ENCODE measurements around the gene AKR1B15. TPM values are rescaled to one million over a fixed set of nuclear protein-coding genes. Genes with fewer than 3 reads are reported as not detected.

AKR1B15 gene
- total RNA-seq, 1 experiment from 2014 or later = not detected

DNA sequence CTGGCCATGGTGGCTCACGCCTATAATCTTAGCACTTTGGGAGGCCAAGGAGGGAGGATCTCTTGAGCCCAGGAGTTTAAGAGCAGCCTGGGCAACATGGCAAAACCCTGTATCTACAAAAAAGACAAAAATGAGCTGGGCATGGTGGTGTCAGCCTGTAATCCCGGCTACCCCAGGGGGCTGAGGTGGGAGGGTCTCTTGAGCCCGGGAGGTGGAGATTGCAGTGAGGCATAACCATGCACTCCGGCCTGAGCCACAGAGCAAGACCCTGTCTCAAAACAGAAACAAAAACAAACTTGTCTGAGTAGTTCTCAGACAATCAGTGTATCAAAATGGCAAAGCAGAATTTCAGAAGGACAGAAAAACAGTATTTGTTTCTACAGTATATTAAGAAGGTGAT, 52.5 kb downstream of the AKR1B15 start:
- no TSS peak for BruUV-seq (replicated peaks)
- no peak overlapping the region for H3K27ac ChIP-seq (ENCODE audit: low read depth, low read length, poor library complexity, severe bottlenecking)
- H3K4me1 ChIP-seq (ENCODE audit: insufficient read depth, low read length, poor library complexity, severe bottlenecking) = peaks cover 13% of the 10 kb centered on the region
- no peaks in the 10 kb centered on the region for H3K27me3 ChIP-seq (replicated peaks; ENCODE audit: insufficient read depth, low read depth, low read length, poor library complexity)
- ChIA-PET CTCF (no interaction called here), POLR2A (ENCODE audit: low non-redundant PET) (no interaction called here)
- no peak for TF ChIP-seq EZH2 (IDR thresholded peaks at IDR 0.05; ENCODE audit: borderline replicate concordance, low read depth, low read length, poor library complexity, severe bottlenecking)
- TF ChIP-seq, protein P1, sequence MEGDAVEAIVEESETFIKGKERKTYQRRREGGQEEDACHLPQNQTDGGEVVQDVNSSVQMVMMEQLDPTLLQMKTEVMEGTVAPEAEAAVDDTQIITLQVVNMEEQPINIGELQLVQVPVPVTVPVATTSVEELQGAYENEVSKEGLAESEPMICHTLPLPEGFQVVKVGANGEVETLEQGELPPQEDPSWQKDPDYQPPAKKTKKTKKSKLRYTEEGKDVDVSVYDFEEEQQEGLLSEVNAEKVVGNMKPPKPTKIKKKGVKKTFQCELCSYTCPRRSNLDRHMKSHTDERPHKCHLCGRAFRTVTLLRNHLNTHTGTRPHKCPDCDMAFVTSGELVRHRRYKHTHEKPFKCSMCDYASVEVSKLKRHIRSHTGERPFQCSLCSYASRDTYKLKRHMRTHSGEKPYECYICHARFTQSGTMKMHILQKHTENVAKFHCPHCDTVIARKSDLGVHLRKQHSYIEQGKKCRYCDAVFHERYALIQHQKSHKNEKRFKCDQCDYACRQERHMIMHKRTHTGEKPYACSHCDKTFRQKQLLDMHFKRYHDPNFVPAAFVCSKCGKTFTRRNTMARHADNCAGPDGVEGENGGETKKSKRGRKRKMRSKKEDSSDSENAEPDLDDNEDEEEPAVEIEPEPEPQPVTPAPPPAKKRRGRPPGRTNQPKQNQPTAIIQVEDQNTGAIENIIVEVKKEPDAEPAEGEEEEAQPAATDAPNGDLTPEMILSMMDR (conservative IDR thresholded peaks at IDR 0.05; ENCODE audit: low read depth, low read length) = no peak
- H3K4me3 ChIP-seq (ENCODE audit: low read depth, low read length, poor library complexity, severe bottlenecking) = no peak overlapping the region
- H3K36me3 ChIP-seq (ENCODE audit: insufficient read depth, low read length, poor library complexity, severe bottlenecking) = no peaks in the 10 kb centered on the region
- DNase-seq (ENCODE audit: low spot score) = no peak
- H3K9me3 ChIP-seq (ENCODE audit: low read depth, low read length, poor library complexity, severe bottlenecking) = peaks cover 3% of the 10 kb centered on the region
- intact Hi-C loops (cut with micrococcal nuclease; ENCODE audit: unreplicated experiment) = no loop called here

DNA sequence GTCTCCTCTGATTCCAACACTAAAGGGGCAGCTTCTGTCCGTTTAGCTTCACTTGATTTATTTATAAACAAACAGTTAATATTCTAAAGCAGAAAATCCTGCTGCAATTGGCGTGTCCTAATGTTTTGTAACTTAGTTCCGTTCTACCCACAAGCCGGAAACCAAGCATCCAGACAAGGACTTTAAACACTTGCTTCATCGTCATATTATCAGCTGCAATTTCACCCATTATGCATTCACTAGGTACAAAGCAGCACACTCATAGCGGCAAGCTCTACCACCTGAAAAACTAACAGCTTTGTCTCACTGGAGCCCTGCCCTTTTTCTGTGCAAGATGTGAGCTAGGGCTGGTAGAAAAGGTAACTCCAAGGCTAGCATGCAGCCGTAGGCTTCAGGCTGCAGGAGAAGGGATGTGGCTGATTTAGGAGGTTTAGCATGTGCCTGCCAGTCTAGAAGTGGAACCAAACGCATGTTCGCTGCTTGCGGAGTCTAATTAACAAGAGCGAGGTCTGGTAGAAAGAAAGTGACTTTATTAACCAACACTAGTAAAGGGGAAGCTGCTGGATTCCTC, 54.1 kb downstream of the AKR1B15 start:
- intact Hi-C loops (cut with micrococcal nuclease; ENCODE audit: unreplicated experiment) = no loop called here
- peak overlapping the region; percentile 24 for H3K4me3 ChIP-seq (ENCODE audit: low read depth, low read length, poor library complexity, severe bottlenecking)
- no peak for TF ChIP-seq EZH2 (IDR thresholded peaks at IDR 0.05; ENCODE audit: borderline replicate concordance, low read depth, low read length, poor library complexity, severe bottlenecking)
- TF ChIP-seq, protein P1 (conservative IDR thresholded peaks at IDR 0.05; ENCODE audit: low read depth, low read length) = no peak
- peaks cover 5% of the 10 kb centered on the region for H3K27me3 ChIP-seq (replicated peaks; ENCODE audit: insufficient read depth, low read depth, low read length, poor library complexity)
- CTCF ChIA-PET = interaction anchor here (0.9 kb wide), 1 partner anchor 170 kb away, joined by 5 read pairs; no protein-coding TSS in a partner anchor
- H3K9me3 ChIP-seq (ENCODE audit: low read depth, low read length, poor library complexity, severe bottlenecking) = peaks cover 3% of the 10 kb centered on the region
- POLR2A ChIA-PET (ENCODE audit: low non-redundant PET) = interaction anchor here (0.7 kb wide), 1 partner anchor 45 kb away, joined by 10 read pairs; no protein-coding TSS in a partner anchor
- BruUV-seq (replicated peaks) = no TSS peak
- H3K27ac ChIP-seq (ENCODE audit: low read depth, low read length, poor library complexity, severe bottlenecking) = peak overlapping the region; percentile 20
- DNase-seq (ENCODE audit: low spot score) = peak; percentile 75
- H3K4me1 ChIP-seq (ENCODE audit: insufficient read depth, low read length, poor library complexity, severe bottlenecking) = peaks cover 13% of the 10 kb centered on the region
- no peaks in the 10 kb centered on the region for H3K36me3 ChIP-seq (ENCODE audit: insufficient read depth, low read length, poor library complexity, severe bottlenecking)

DNA sequence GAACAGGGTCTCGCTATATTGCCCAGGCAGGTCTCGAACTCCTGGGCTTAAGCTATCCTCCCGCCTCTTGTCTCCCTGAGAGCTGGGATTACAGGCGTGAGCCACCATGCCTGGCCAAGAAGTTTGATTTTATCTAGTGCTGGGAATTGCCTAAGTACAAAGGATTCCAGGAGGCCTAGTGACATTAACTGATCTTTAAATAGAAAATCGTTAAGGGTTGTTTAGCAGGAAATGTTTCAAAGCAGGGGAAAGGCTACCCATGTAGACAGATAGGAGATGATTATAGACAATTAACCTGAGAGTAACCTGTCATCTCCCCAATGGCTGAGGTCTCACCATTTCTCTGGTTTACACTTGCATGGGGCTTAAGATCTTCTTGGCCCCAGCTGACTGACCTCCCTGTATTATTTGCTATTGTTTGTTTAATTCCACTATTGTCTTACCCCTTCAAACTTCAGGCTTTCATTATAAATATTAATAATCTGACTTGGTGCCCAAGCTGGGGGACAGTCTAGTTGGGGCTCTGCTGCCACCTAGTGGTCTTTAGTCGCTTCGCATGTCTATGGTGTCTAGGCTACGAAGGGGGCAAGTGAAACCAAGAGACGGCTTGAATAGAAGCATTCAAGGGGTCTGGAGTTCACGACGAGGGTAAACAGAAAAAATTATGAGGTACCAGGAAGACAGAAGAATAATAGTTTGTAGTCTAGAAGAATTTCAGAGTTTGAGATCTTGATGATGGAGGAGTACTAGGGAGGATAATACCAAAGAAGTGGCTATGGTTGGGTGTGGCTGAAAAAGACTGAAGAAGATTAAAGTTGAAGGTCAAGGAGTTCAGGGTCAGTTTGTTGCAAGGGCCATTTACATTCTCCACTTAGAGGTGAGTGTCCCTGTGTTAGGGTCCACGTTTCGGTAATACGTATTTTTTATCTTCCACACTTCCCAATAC, 57.3 kb downstream of the AKR1B15 start:
- no peaks in the 10 kb centered on the region for H3K36me3 ChIP-seq (ENCODE audit: insufficient read depth, low read length, poor library complexity, severe bottlenecking)
- ChIA-PET CTCF (interaction anchor here (0.6 to 2.2 kb wide), 2 partner anchors 174 kb away, joined by 4 to 8 read pairs; no protein-coding TSS in a partner anchor), POLR2A (ENCODE audit: low non-redundant PET) (no interaction called here)
- peaks cover 16% of the 10 kb centered on the region for H3K27me3 ChIP-seq (replicated peaks; ENCODE audit: insufficient read depth, low read depth, low read length, poor library complexity)
- H3K4me3 ChIP-seq (ENCODE audit: low read depth, low read length, poor library complexity, severe bottlenecking) = no peak overlapping the region
- TF ChIP-seq, protein P1 (conservative IDR thresholded peaks at IDR 0.05; ENCODE audit: low read depth, low read length) = peak; percentile 95
- no peak for TF ChIP-seq EZH2 (IDR thresholded peaks at IDR 0.05; ENCODE audit: borderline replicate concordance, low read depth, low read length, poor library complexity, severe bottlenecking)
- H3K4me1 ChIP-seq (ENCODE audit: insufficient read depth, low read length, poor library complexity, severe bottlenecking) = peaks cover 13% of the 10 kb centered on the region
- H3K27ac ChIP-seq (ENCODE audit: low read depth, low read length, poor library complexity, severe bottlenecking) = no peak overlapping the region
- peak; percentile 78 for DNase-seq (ENCODE audit: low spot score)
- H3K9me3 ChIP-seq (ENCODE audit: low read depth, low read length, poor library complexity, severe bottlenecking) = no peaks in the 10 kb centered on the region
- intact Hi-C loops (cut with micrococcal nuclease; ENCODE audit: unreplicated experiment) = loop anchor here (1.0 kb wide), 2 partner anchors 92 to 174 kb away; no protein-coding TSS in a partner anchor
- no TSS peak for BruUV-seq (replicated peaks)

Measured in A673 (cell line).